Measurements from ENCODE around the gene TBC1D17.
"Not testable (repeated sequence)": the region's sequence is repeated elsewhere in the genome, so short reads cannot be mapped to it uniquely, and the experiment has no call there.

The TBC1D17 gene

GRCh38 chr19:49916839-49917733 is 39.6 kb downstream of the TBC1D17 start:
- DNase-seq (ENCODE audit: low read depth in 1 of 2, low spot score in 1 of 2): no peak

DNA sequence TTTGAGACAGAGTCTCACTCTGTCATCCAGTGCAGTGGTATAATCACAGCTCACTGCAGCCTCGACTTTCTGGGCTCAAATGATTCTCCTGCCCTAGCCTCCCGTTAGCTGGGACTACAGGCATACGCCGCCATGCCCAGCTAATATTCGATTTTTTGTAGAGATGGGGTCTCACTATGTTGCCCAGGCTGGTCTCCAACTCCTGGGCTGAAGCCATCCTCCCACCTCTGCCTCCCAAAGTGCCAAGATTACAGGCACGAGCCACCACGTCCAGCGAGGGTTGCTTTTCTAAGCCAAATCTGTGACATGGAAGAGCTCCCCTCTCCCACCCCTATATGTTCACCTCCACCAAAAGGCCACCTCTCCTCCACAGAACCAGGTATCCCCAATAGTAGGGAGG is 40.6 kb downstream of the TBC1D17 start:
- no peak for DNase-seq (ENCODE audit: low read depth in 1 of 2, low spot score in 1 of 2)

DNA sequence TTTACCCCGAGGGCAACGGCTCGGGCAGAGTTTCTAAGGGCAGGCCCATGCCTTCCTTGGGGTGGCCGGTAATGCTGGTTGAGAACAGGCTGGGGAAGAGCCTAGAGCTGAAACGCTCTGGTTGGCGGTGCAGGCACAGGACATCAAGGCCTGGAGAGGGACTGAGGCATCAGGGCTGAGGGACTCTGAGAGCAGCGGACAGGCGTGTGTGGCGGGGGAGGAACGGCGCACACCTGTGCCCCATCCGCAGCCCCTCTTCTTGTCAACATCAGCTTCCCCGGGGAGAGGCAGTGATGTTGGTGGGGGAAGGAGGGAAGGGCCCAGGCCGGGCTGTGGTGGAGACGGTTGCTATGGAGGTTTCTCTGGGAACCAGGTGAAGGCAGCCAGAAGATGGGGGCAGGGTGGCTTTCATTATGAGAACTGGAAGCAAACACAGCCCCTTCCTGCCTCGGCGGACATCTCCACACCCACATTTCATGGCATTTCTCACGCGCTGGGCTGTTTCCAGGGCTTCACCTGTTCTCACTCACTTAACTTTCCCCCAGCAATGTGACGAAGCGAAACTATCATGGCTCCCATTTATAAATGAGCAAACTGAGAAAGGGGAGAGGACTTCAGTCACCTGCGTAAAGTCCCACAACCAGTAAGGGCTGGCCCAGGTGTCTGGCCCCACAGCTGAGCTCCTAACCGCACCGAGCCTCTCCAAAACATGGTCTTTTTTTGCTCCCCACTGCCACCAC is 43.3 kb downstream of the TBC1D17 start:
- no peak for DNase-seq (ENCODE audit: low read depth in 1 of 2, low spot score in 1 of 2)

DNA sequence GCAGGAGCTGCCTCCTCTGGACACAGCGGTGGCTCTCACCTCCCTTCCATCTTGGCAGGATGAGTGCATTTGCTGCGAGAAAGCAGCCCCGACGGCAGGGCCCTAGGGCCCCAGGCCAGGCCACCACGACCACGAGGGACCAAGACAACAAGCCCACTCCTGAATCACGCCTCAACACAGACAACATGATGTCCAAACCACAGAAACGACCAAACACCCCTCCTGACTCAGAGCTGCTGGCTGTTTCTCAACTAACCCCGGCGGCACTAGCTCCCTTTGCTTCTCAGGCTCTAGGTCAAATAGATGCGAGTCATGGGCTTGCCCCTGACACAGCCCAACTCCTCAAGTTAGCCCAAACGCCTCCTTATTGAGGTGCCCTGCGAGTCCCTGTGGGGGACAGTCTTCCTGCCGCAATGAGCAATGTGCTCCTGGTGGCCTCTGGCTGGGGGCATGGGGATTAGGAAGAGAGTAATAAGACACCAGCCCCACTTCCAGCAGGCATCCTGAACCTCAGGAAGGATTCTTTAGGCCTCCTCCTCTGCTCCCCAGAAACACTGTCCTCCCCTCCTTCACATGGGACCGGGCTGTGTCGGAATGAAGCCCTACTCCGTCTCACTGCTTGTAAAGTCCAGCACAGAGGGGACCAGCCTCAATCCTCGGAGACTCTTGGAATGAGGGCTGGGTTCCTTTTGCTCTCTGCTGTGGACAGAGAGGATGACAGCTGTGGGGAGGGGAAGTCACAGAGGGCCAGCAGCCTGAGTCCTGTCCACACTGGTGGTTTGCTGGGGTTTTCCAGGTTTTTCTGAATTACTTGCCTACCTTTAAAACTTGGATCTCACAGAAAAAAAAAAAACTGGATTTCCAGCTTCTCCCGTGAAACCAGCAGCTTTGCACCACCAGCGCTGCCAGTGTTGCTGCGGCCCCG is 44.6 kb downstream of the TBC1D17 start:
- DNase-seq (ENCODE audit: low read depth in 1 of 2, low spot score in 1 of 2): no peak

DNA sequence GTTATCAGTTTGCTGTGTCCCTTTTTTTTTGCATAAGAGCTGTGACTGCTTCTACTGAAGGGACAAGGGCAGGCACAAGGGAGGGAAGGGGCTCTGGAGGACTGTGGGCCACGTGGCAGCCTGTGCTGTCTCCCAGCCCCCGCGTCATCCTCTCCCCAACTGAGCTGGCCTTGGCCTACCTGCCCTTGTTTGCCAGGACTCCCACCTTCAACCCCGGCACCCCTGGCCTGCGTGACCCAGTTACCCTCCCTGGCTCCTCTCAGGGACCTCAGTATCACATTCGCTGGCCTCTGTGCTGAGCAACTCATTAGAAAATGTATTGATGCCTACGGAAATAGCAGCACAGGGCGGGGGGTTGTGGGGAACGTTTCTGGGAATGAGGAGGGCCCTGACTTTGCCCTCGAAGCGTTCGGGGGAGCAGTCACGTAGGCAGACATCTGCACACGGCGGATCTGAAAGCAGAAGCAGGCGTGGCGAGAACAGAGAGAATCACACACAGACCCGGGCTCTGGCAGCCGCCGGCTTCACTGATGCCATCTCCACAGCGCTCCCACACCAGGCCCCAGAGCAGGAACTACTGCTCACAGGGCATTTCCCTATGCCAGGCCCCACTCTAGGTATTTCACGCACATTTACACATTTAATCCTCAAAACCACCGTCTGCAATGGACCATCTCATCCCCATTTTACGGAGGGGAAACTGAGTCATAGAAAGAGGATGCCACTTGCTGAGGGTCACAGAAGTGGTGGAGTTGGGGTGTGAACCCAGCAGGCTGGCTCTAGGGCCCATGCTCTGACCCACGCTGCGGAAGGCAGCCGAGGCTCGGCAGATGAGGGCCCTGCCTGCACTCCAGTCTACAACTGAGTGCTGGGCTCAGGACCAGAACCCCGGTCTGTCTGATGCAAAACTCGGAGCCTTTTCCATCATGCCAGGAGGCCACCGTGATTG is 45.8 kb downstream of the TBC1D17 start:
- no peak for DNase-seq (ENCODE audit: low read depth in 1 of 2, low spot score in 1 of 2)

DNA sequence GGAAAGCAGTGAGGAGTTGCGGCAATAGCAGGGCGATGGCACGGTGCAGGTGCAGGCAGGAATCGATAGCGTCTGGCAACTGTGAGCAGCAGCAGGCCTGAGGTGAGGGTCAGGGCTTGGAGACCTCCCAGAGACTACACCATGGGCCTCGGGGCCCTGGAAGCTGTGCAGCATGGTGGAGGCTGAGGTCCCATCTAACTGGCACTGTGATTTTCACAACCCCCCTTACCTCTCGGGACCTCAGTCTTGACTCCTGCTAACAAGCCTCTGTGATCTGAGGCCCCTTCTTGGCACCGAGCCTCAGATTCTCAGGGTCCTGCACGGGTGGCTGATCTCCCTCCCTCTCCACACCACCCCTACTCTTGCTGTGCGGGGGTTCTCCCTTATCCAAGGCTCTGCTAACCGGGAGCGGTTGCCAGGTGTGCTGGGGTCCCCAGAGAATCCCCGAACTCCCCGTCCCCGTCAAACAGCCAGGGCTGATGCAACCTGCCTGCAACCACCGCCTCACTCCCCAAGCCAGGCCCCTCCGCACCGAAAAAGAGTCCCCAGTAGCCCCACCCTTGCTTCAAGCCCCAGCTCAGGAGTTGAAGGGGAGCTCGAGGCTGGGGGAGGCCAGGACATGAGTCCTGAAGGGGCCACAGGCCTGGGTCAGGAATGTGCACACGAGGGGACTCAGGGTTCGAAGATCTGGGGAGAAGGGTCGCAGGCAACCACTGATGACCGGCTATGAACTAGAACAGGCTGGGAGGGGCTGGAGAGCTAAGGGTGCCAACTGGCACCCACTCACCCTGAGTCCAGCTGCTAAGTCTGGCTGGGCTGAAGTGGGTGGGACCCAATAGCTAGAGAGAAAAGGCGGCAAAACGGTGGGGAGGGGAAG is 46.7 kb downstream of the TBC1D17 start:
- no peak for DNase-seq (ENCODE audit: low read depth in 1 of 2, low spot score in 1 of 2)

- DNase-seq (ENCODE audit: low read depth in 1 of 2, low spot score in 1 of 2): not testable (repeated sequence)
These were observed 47.3 kb downstream of the TBC1D17 start for GRCh38 chr19:49924881-49925210.

DNA sequence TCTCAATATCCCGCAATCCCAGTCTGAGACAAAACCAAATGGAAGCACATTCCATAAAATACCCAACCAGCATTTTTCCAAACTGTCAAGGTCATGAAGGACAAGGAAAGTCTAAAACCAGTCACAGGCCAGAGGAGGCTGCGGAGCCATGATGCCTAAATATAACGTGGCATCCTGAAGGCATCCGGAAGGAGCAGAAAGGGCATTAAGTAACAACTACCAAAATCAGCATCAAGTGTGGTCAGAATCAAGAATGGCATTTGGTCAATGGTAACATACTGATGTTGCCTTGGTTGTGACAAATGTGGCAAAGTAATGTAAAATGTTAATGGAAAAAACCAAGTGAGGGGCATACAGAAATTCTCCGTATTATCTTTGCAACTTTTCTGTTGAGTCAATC is 48.0 kb downstream of the TBC1D17 start:
- DNase-seq (ENCODE audit: low read depth in 1 of 2, low spot score in 1 of 2): no peak

DNA sequence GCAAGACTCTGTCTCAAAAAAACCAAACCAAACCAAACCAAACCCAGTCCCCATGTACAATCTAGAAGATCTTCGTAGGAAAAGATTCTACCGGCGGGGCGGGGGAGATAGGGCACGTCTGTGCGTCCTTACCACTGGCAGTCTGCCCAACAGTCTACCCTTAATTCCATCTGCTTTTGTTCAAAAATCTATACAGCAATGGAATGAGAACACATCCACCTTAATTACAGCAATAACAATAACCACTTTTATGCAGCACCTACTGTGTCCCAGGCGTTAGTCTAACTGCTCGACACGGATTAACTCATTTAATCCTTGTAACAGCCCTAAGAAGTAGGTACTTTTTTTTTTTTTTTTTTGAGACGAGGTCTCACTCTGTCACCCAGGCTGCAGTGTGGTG is 49.0 kb downstream of the TBC1D17 start:
- DNase-seq (ENCODE audit: low read depth in 1 of 2, low spot score in 1 of 2): no peak

- no peak for DNase-seq (ENCODE audit: low read depth in 1 of 2, low spot score in 1 of 2)
These were observed 50.2 kb downstream of the TBC1D17 start for GRCh38 chr19:49927526-49928264.

GRCh38 chr19:49929121-49929610 is 51.7 kb downstream of the TBC1D17 start, which contains the start of the genes ATF5 and NUP62:
ATF5 (plus strand) TSS chr19:49929205; CDS start chr19:49930851, 1,646 bp downstream.
NUP62 (minus strand) TSS chr19:49929504; CDS start chr19:49909807, 19,697 bp downstream.
- DNase-seq (ENCODE audit: low read depth in 1 of 2, low spot score in 1 of 2): peak; percentile 85 to 92

DNA sequence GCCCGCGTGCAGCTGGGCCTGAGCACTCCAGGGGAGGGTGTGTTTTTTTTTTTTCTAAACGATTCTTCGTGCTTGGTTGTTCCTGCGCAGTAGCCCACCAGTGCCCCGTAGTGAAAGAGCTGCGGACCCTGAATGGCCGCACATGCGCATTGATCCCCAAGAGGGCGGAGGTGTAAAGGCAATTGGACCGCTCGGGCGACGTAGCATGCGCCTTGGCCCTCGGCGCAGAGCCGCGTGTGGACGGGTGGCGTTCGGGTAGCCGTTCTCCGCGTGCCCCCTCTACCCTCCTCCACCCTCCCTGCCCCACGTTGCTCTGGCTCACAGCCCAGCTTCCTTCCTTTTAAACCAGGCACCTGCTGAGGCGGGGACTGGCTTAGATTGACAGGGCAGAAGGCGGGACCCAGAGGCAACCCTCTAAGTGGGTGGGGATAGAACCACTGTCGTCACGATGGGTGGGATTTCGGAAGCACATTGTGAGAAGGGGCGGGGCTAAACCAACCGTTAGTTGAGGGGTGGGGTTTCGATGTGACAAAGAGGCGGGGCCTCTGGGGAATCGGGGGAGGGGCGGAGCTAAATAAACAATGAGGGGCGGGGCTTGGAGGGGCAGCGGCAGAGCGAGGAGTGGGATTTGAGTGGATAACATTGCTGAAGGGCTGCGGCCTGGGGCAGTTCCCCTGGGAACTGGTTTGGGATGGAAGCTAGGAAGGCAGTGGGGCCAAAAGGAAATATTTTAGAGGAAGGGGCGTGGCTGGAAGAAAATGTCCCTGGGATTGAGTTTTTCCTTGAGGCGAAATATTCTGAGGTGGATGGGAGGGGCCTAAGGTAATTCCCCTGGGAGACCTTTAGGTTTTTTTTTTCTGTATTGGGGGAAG is 52.3 kb downstream of the TBC1D17 start:
- peak; percentile 80 to 84 for DNase-seq (ENCODE audit: low read depth in 1 of 2, low spot score in 1 of 2)

DNA sequence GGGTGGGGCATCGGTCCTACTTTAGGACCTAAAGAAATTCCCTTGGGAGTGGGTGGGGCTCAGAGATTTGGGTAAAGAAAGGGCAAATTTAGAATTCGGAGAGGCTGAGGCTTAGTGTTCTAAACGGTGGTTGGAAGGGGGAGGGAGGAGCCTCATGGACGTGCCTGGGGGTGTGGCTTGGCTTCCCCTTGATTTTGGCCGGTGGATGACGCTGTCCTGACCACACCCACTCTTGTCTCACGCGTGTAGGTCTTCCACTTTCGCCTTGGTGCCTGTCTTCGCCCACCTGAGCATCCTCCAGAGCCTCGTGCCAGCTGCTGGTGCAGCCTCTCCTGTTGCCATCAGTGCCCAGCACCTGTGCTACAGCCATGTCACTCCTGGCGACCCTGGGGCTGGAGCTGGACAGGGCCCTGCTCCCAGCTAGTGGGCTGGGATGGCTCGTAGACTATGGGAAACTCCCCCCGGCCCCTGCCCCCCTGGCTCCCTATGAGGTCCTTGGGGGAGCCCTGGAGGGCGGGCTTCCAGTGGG is 53.0 kb downstream of the TBC1D17 start:
- DNase-seq (ENCODE audit: low read depth in 1 of 2, low spot score in 1 of 2): no peak

- DNase-seq (ENCODE audit: low read depth in 1 of 2, low spot score in 1 of 2): no peak
These were observed 54.0 kb downstream of the TBC1D17 start for GRCh38 chr19:49931293-49932040.

DNA sequence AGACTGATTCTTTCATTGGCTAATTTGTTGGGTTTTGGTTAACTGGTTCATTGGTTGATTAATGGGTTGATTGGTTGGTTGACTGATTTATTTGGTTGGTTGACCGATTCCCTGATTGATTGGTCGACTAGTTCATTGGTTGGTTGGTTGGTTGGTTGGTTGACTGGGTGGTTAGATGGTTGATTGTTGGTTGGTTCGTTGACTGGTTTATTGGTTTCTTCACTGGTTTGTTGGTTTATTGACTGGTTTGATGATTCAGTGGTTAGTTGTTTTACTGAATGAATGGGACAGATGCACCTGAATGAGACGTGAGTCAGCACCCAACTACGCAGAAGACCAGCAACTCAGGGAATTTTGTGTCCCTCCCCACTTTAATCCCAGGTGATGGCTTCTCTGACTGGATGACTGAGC is 54.5 kb downstream of the TBC1D17 start:
- DNase-seq (ENCODE audit: low read depth in 1 of 2, low spot score in 1 of 2): no peak

- peak in 1 of 2 donors; percentile 7 for DNase-seq (ENCODE audit: low read depth in 1 of 2, low spot score in 1 of 2)
These were observed 55.2 kb downstream of the TBC1D17 start for GRCh38 chr19:49932731-49933131.

All from stimulated activated CD4-positive, alpha-beta T cell treated with anti-CD3 and anti-CD28 coated beads, Interleukin-15, amount 100 ng/mL, for 1 hour (primary cell).